ENCODE results near the gene KCNAB1. TPM values are rescaled to one million over a fixed set of nuclear protein-coding genes. Genes with fewer than 3 reads are reported as not detected.

The KCNAB1 gene
- total and polyA plus RNA-seq, 4 donors = 0.76 to 2.8 (median 1.0) TPM

GRCh38 chr3:156350781-156351180, 230.4 kb downstream of the KCNAB1 start:
- Histone ChIP-seq H3K9ac (ENCODE audit: low read depth in 1 of 2, low read length in 2 of 2) (no peak overlapping the region), H3K9me3 (ENCODE audit: control insufficient read depth in 4 of 4, low read length in 3 of 4) (no peaks in the 10 kb centered on the region), H3K4me3 (ENCODE audit: low read depth in 1 of 3, low read length in 3 of 3) (no peak overlapping the region), H3K36me3 (ENCODE audit: control insufficient read depth in 4 of 4, insufficient read depth in 3 of 4, low read depth in 1 of 4, low read length in 3 of 4) (no peaks in the 10 kb centered on the region), H3K27ac (ENCODE audit: low read depth in 1 of 2, low read length in 2 of 2) (no peak overlapping the region), H3K27me3 (ENCODE audit: control insufficient read depth in 4 of 4, insufficient read depth in 4 of 4, low read length in 3 of 4) (no peaks in the 10 kb centered on the region), H3K4me1 (ENCODE audit: control insufficient read depth in 4 of 4, insufficient read depth in 4 of 4, low read length in 3 of 4) (no peaks in the 10 kb centered on the region)
- TF ChIP-seq MAX (IDR thresholded peaks at IDR 0.05) (no peak), ATF3 (IDR thresholded peaks at IDR 0.05) (no peak), SP1 (IDR thresholded peaks at IDR 0.05) (no peak), YY1 (IDR thresholded peaks at IDR 0.05) (no peak), EGR1 (IDR thresholded peaks at IDR 0.05; ENCODE audit: low read depth in 2 of 2) (no peak), RAD21 (IDR thresholded peaks at IDR 0.05) (no peak), TAF1 (conservative IDR thresholded peaks at IDR 0.05) (no peak), ZBTB33 (IDR thresholded peaks at IDR 0.05) (no peak), JUND (IDR thresholded peaks at IDR 0.05) (no peak), RXRA (IDR thresholded peaks at IDR 0.05) (no peak), HNF4A (conservative IDR thresholded peaks at IDR 0.05) (no peak), REST (IDR thresholded peaks at IDR 0.05) (no peak)
- WGBS = 49% methylated on average over 4 of the region's 4 CpGs
- DNase-seq (ENCODE audit: low spot score) = no peak

GRCh38 chr3:156351783-156352182, 231.4 kb downstream of the KCNAB1 start:
- H3K27ac ChIP-seq (ENCODE audit: low read depth in 1 of 2, low read length in 2 of 2) = no peak overlapping the region
- H3K9me3 ChIP-seq (ENCODE audit: control insufficient read depth in 4 of 4, low read length in 3 of 4) = no peaks in the 10 kb centered on the region
- no peaks in the 10 kb centered on the region for H3K27me3 ChIP-seq (ENCODE audit: control insufficient read depth in 4 of 4, insufficient read depth in 4 of 4, low read length in 3 of 4)
- no peak overlapping the region for H3K9ac ChIP-seq (ENCODE audit: low read depth in 1 of 2, low read length in 2 of 2)
- 84% methylated on average over 6 of the region's 6 CpGs for WGBS
- no peak for TF ChIP-seq FOXA1 (IDR thresholded peaks at IDR 0.05)
- TF ChIP-seq CTCF (IDR thresholded peaks at IDR 0.05; ENCODE audit: low read depth, low read length, missing input control) = no peak
- TF ChIP-seq RAD21 (IDR thresholded peaks at IDR 0.05) = no peak
- DNase-seq (ENCODE audit: low spot score) = no peak
- no peaks in the 10 kb centered on the region for H3K4me1 ChIP-seq (ENCODE audit: control insufficient read depth in 4 of 4, insufficient read depth in 4 of 4, low read length in 3 of 4)
- H3K36me3 ChIP-seq (ENCODE audit: control insufficient read depth in 4 of 4, insufficient read depth in 3 of 4, low read depth in 1 of 4, low read length in 3 of 4) = no peaks in the 10 kb centered on the region
- no peak overlapping the region for H3K4me3 ChIP-seq (ENCODE audit: low read depth in 1 of 3, low read length in 3 of 3)

All from liver (tissue), 9 donors.